NCI-H146 (cell line): Measurements from ENCODE around the gene MLYCD.

ENCODE experiments used
- DNase-seq: peaks from one replicate; lab custom pipeline; 2025; lab: John Stamatoyannopoulos, UW

Gene MLYCD

DNA sequence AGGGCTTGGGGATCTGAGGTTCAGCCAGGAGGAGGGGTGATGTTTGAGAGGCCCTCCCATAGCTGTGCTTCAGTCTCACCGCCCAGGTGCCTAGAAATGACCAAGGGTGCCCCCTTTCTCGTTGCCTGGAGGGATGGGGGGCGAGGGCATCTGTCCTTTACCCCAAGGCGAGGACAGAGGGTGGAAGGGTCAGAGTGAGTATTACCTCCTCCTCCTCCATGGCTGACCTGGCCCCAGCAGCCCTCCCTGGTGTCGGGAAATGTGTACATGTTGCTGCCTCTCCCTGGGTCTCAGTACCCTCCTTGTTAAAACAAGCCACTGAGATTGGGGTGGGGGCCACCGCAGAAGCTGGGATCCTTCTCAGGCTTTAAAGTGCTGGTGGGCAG lies 71.5 kb downstream of the MLYCD start:
- DNase-seq = no peak

GRCh38 chr16:83971165-83972130 lies 72.5 kb downstream of the MLYCD start:
- DNase-seq = no peak

- DNase-seq = no peak
These were observed 73.5 kb downstream of the MLYCD start for GRCh38 chr16:83972256-83973008.

- DNase-seq = no peak
These were observed 74.2 kb downstream of the MLYCD start for GRCh38 chr16:83973077-83973476.

DNA sequence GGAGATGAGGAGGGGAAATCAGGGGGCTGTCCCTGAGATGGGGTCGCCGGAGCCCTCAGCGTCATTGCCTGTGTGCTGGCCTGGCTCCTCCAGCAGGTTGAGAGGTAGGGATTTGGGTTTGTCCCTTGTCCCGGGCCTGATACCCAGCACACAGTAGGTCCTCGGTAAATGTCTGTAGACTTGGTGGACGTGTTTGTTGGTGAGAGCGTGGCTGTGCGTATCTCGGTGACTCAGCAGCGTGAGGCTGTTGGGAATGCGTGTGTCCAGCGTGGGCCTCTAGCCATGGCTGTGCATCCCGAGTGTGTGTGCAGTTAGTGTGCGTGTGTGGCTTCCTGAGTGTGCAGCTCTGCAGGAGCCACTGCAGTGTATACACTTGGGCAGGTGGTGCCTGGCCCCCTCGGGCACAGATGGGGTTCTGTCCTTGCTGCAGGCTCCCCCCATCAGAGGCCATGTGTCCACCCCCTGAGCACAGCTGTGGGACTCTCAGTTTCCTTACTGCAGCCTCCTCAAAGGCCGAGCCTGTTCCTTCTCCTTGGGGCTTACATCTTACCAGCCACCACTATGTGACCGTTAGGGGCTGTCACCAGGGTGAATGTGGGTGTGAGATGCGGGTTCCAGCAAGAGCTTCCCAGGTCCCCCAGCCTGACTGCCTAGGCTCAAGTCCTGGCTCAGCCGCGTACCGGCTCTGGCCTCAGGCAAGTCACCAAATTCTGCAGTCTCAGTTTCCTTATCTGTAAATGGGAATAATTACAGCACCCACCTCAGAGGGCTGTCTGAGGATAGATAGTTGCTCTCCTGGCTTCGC lies 74.9 kb downstream of the MLYCD start:
- no peak for DNase-seq

DNA sequence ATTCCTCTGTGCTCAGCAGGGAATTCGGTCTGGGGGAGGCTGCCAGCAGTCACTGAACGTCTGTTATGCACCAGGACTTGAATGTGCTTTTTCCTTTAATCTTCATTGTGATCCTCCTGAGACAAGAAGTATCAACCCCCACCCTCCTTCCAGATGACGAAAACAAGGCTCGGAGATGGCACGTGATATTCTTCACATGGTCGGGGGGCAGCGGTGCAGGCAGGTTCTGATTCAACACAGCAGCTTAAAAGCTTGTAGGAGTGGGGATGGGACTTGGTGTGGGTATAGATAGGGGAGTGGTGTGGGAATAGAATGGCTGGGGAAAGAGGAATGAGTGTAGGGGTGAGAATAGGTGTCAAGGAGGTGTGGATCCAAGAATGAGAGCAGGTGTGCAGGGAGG lies 75.6 kb downstream of the MLYCD start:
- no peak for DNase-seq

- no peak for DNase-seq
These were observed 76.8 kb downstream of the MLYCD start for GRCh38 chr16:83975590-83976260.
